ENCODE measurements around the gene NDN. TPM values are rescaled to one million over a fixed set of nuclear protein-coding genes. Genes with fewer than 3 reads are reported as not detected.

Gene NDN
- total RNA-seq, 2 donors from 2014 or later: not detected

DNA sequence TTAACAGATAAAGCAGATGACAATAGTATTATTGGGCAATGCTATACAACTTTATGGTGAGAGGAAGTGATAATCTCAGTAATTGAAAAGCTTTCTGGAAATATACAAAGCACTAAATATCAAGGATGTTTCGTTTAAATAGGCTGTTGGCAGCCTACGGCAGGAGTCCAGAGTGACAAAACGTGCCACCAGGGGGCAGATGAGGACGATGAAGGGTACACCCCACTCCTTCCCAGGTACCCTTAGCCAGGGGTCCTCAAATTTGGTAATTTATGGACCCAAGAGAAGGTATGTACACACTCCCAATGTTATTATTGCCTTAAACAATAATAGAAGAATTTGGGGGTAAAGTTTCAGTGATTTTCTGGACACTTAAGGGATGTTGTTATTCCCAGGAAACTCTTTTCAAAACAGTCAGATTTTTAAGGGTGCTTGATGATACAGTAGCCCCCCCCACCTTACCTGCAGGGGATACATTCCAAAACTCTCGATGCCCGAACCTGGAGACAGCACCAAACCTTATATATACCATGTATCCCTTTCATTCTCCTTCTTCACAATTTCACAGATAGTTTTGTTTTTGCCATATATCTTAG lies 38.1 kb downstream of the NDN start:
- peaks cover 5% of the 10 kb centered on the region for H3K27me3 Mint-ChIP-seq
- peaks cover 2% of the 10 kb centered on the region for H3K4me1 Mint-ChIP-seq
- H3K36me3 Mint-ChIP-seq (ENCODE audit: low read depth): no peaks in the 10 kb centered on the region
- no peak for ATAC-seq
- H3K4me3 Mint-ChIP-seq: no peak overlapping the region
- no peak for DNase-seq
- no peak overlapping the region for H3K27ac Mint-ChIP-seq
- no peaks in the 10 kb centered on the region for H3K9me3 ChIP-seq (ENCODE audit: control insufficient read depth, low read length, poor library complexity, severe bottlenecking)

- H3K27me3 Mint-ChIP-seq: peaks cover 11% of the 10 kb centered on the region
- peaks cover 2% of the 10 kb centered on the region for H3K4me1 Mint-ChIP-seq
- H3K27ac Mint-ChIP-seq: no peak within 1 kb of the TSS
- H3K9me3 ChIP-seq (ENCODE audit: control insufficient read depth, low read length, poor library complexity, severe bottlenecking): no peaks in the 10 kb centered on the region
- no peak for ATAC-seq
- H3K36me3 Mint-ChIP-seq (ENCODE audit: low read depth): no peaks in the 10 kb centered on the region
- no peak within 1 kb of the TSS for H3K4me3 Mint-ChIP-seq
- no peak for DNase-seq
Measured at GRCh38 chr15:23647421-23648370, 39.4 kb downstream of the NDN start, which contains the start of gene MAGEL2. Gene MAGEL2 (minus strand): TSS chr15:23647867. CDS start chr15:23647742, 125 bp downstream.

DNA sequence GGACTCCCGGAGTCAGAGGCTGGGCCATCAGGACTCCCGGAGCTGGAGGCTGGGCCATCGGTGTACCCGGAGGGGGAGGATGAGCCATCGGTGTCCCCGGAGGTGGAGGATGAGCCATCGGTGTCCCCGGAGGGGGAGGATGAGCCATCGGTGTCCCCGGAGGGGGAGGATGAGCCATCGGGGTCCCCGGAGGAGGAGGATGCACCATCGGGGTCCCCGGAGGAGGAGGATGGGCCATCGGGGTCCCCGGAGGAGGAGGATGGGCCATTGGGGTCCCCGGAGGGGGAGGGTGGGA lies 40.2 kb downstream of the NDN start:
- DNase-seq (no peak), ATAC-seq (no peak)
- Mint-ChIP-seq H3K27ac (no peak overlapping the region), H3K4me1 (peaks cover 6% of the 10 kb centered on the region), H3K27me3 (peaks cover 19% of the 10 kb centered on the region), H3K4me3 (no peak overlapping the region), H3K36me3 (ENCODE audit: low read depth) (no peaks in the 10 kb centered on the region)
- H3K9me3 ChIP-seq (ENCODE audit: control insufficient read depth, low read length, poor library complexity, severe bottlenecking): no peaks in the 10 kb centered on the region

DNA sequence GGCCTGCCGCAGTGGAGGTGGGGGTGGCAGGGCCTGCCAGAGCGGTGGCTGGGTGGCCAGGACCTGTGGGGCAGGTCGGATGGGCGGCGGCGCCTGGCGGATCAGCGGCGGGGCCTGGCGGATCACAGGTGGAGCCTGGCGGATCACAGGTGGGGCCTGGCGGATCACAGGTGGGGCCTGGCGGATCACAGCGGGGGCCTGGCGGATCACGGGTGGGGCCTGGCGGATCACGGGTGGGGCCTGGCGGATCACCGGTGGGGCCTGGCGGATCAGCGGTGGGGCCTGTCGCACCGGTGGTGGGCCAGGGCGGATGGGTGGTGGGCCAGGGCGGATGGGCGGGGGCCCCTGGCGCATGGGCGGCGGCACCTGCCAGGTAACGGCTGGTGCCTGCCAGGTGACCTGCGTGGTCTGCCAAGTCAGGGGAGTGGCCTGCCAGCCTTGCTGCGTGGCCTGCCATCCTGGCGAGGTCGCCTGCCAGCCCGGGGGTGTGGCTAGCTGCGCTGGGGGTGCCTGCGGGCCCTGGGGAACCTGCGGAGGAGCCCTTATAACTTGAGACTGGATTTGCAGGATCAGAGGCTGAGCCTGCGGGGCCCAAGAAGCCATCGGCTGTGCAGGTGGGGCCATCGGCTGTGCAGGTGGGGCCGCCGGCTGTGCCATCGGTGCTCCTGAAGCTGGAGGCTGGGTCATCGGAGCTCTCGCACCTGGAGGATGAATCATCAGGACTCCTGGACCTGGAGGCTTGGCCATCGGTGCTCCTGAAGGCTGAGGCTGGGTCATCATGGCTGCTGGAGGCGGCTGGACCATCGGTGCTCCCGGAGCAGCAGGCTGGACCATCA lies 40.7 kb downstream of the NDN start:
- H3K27ac Mint-ChIP-seq: no peak overlapping the region
- H3K4me1 Mint-ChIP-seq: peaks cover 6% of the 10 kb centered on the region
- no peaks in the 10 kb centered on the region for H3K9me3 ChIP-seq (ENCODE audit: control insufficient read depth, low read length, poor library complexity, severe bottlenecking)
- ATAC-seq: no peak
- no peak overlapping the region for H3K4me3 Mint-ChIP-seq
- no peaks in the 10 kb centered on the region for H3K36me3 Mint-ChIP-seq (ENCODE audit: low read depth)
- H3K27me3 Mint-ChIP-seq: peaks cover 20% of the 10 kb centered on the region
- DNase-seq: no peak

GRCh38 chr15:23645371-23646164 lies 41.5 kb downstream of the NDN start:
- DNase-seq (no peak), ATAC-seq (no peak)
- Mint-ChIP-seq H3K27ac (no peak overlapping the region), H3K4me3 (no peak overlapping the region), H3K36me3 (ENCODE audit: low read depth) (no peaks in the 10 kb centered on the region), H3K27me3 (peaks cover 20% of the 10 kb centered on the region), H3K4me1 (peaks cover 6% of the 10 kb centered on the region)
- H3K9me3 ChIP-seq (ENCODE audit: control insufficient read depth, low read length, poor library complexity, severe bottlenecking): no peaks in the 10 kb centered on the region

GRCh38 chr15:23644829-23645228 lies 42.3 kb downstream of the NDN start:
- no peaks in the 10 kb centered on the region for H3K9me3 ChIP-seq (ENCODE audit: control insufficient read depth, low read length, poor library complexity, severe bottlenecking)
- H3K27ac Mint-ChIP-seq: no peak overlapping the region
- ATAC-seq (no peak), DNase-seq (no peak)
- no peaks in the 10 kb centered on the region for H3K36me3 Mint-ChIP-seq (ENCODE audit: low read depth)
- H3K4me1 Mint-ChIP-seq: peaks cover 6% of the 10 kb centered on the region
- peaks cover 21% of the 10 kb centered on the region for H3K27me3 Mint-ChIP-seq
- H3K4me3 Mint-ChIP-seq: no peak overlapping the region

DNA sequence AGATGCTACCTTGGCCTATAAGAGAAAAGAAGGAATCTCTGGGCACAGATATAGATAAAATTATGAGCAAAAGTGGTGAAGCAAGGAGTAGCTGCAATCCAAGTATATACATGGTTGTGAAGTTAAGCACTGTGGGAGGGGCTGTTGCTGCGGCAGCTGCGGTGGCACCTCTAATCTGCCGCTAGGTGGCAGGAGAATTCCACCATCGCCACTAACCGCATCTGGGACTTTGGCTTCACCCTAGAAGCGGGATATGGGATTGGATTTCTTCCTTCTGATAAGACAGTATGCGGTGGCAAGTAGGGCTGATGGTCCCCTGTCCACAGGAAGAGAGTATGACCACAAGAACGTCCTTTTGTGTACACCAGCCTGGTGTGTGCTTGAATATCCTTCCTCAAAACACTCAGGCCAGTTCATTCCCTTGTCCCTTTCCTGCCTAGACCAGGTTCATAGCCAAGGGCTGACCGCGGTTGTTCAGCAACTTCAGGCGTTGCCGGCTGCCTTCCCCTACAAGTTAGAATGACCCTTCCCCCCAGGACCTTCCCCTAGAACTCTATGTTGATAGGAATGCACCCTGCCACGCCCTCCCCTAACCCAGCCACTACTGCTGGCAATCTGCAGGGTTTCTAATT lies 44.6 kb downstream of the NDN start:
- Mint-ChIP-seq H3K4me1 (peaks cover 6% of the 10 kb centered on the region), H3K27me3 (peaks cover 20% of the 10 kb centered on the region), H3K27ac (no peak overlapping the region), H3K36me3 (ENCODE audit: low read depth) (no peaks in the 10 kb centered on the region), H3K4me3 (no peak overlapping the region)
- DNase-seq (no peak), ATAC-seq (peak; percentile 54)
- no peaks in the 10 kb centered on the region for H3K9me3 ChIP-seq (ENCODE audit: control insufficient read depth, low read length, poor library complexity, severe bottlenecking)

Other genes starting within 250 kb of the NDN start
- gene GOLGA6L2, start 240.1 kb downstream of the NDN start, total RNA-seq: not detected
- under 1 TPM; 0.55 to 0.86 TPM for gene MKRN3, start 121.6 kb downstream of the NDN start, total RNA-seq
- not detected for gene MAGEL2, start 39.4 kb downstream of the NDN start, total RNA-seq